ENCODE data around the gene USP21. TPM values are rescaled to one million over a fixed set of nuclear protein-coding genes. Genes with fewer than 3 reads are reported as not detected.
A peak's percentile ranks its signal among the peaks of the same experiment; 100 is the strongest.

USP21 gene
- total RNA-seq, 1 donor from 2014 or later = 19.5 TPM

GRCh38 chr1:161164901-161165610, 5.8 kb downstream of the USP21 start:
- intact Hi-C loops (cut with DNase I) = no loop called here
- ATAC-seq (no peak), DNase-seq (ENCODE audit: missing footprints) (no peak)

GRCh38 chr1:161165742-161166668, 6.7 kb downstream of the USP21 start, which contains the start of gene PPOX:
Gene PPOX, plus strand, starts transcription at chr1:161166426. Its CDS starts 422 bp downstream, at chr1:161166848.
- DNase-seq (ENCODE audit: missing footprints) (peak; percentile 99), ATAC-seq (peak; percentile 96)
- intact Hi-C loops (cut with DNase I) = no loop called here

GRCh38 chr1:161166669-161167548, 7.6 kb downstream of the USP21 start:
- intact Hi-C loops (cut with DNase I) = no loop called here
- DNase-seq (ENCODE audit: missing footprints) (peak; percentile 70), ATAC-seq (no peak)

GRCh38 chr1:161168906-161169305, 9.6 kb downstream of the USP21 start:
- intact Hi-C loops (cut with DNase I) = no loop called here
- DNase-seq (ENCODE audit: missing footprints) = no peak
- ATAC-seq = no peak

- no peak for ATAC-seq
- intact Hi-C loops (cut with DNase I) = no loop called here
- DNase-seq (ENCODE audit: missing footprints) = no peak
Measured at GRCh38 chr1:161171191-161171590, 11.9 kb downstream of the USP21 start.

GRCh38 chr1:161171696-161172095, 12.4 kb downstream of the USP21 start:
- intact Hi-C loops (cut with DNase I) = no loop called here
- ATAC-seq = no peak
- DNase-seq (ENCODE audit: missing footprints) = no peak

- DNase-seq (ENCODE audit: missing footprints) = no peak
- no peak for ATAC-seq
- intact Hi-C loops (cut with DNase I) = no loop called here
Measured at GRCh38 chr1:161172349-161172748, 13.0 kb downstream of the USP21 start.

GRCh38 chr1:161172776-161173376, 13.6 kb downstream of the USP21 start:
- peak; percentile 6 for ATAC-seq
- no peak for DNase-seq (ENCODE audit: missing footprints)
- intact Hi-C loops (cut with DNase I) = no loop called here

GRCh38 chr1:161173711-161174110, 14.4 kb downstream of the USP21 start:
- ATAC-seq (no peak), DNase-seq (ENCODE audit: missing footprints) (no peak)
- intact Hi-C loops (cut with DNase I) = no loop called here

- intact Hi-C loops (cut with DNase I) = no loop called here
- DNase-seq (ENCODE audit: missing footprints) = no peak
- no peak for ATAC-seq
Measured at GRCh38 chr1:161174911-161175310, 15.6 kb downstream of the USP21 start.

- intact Hi-C loops (cut with DNase I) = no loop called here
- DNase-seq (ENCODE audit: missing footprints) = no peak
- ATAC-seq = no peak
Measured at GRCh38 chr1:161175771-161176453, 16.6 kb downstream of the USP21 start.

GRCh38 chr1:161176468-161177111, 17.3 kb downstream of the USP21 start:
- ATAC-seq = peak; percentile 0
- intact Hi-C loops (cut with DNase I) = no loop called here
- DNase-seq (ENCODE audit: missing footprints) = no peak

- intact Hi-C loops (cut with DNase I) = no loop called here
- DNase-seq (ENCODE audit: missing footprints) (peak; percentile 96), ATAC-seq (peak; percentile 93)
Measured at GRCh38 chr1:161177112-161177935, 18.0 kb downstream of the USP21 start, which contains the start of gene B4GALT3. Gene B4GALT3, minus strand, starts transcription at chr1:161177507. Its CDS starts 1,447 bp downstream, at chr1:161176060.

GRCh38 chr1:161177936-161178244, 18.6 kb downstream of the USP21 start:
- ATAC-seq (no peak), DNase-seq (ENCODE audit: missing footprints) (no peak)
- intact Hi-C loops (cut with DNase I) = no loop called here

- ATAC-seq (no peak), DNase-seq (ENCODE audit: missing footprints) (no peak)
- intact Hi-C loops (cut with DNase I) = no loop called here
Measured at GRCh38 chr1:161179698-161180097, 20.4 kb downstream of the USP21 start.

GRCh38 chr1:161180639-161181038, 21.3 kb downstream of the USP21 start:
- DNase-seq (ENCODE audit: missing footprints) = no peak
- intact Hi-C loops (cut with DNase I) = no loop called here
- ATAC-seq = no peak

- DNase-seq (ENCODE audit: missing footprints) (no peak), ATAC-seq (no peak)
- intact Hi-C loops (cut with DNase I) = no loop called here
Measured at GRCh38 chr1:161182214-161182613, 22.9 kb downstream of the USP21 start.
